Thyroid gland (tissue), 4 donors: Measurements from ENCODE around the gene CDC6. TPM values are rescaled to one million over a fixed set of nuclear protein-coding genes. Genes with fewer than 3 reads are reported as not detected.

ENCODE experiments used
- DNase-seq, 2 donors: peaks; one replicate each; pipeline ENCODE4 v3.0.0-alpha.2; 2019
- H3K27ac ChIP-seq, 3 donors: fragments of 200-600 bp; sonication (generic); 1 replicate in 2 of 3; 2 replicates in 1 of 3; pipeline ENCODE4 v1.5.1; 2016 to 2019; ENCODE audit warnings: mild to moderate bottlenecking in 1 of 3, moderate library complexity in 1 of 3
- H3K27me3 ChIP-seq: fragments of 200-600 bp; sonication (generic); one replicate; pipeline ENCODE4 v1.5.1; 2019
- H3K36me3 ChIP-seq, 2 donors: fragments of 200-600 bp; sonication (generic); one replicate each; pipeline ENCODE4 v1.5.1; 2016 to 2019
- H3K4me1 ChIP-seq, 2 donors: fragments of 200-600 bp; sonication (generic); one replicate each; pipeline ENCODE4 v1.5.1; 2017 to 2019
- H3K4me3 ChIP-seq, 3 donors: fragments of 200-600 bp; sonication (generic); replicated peaks in 1 of 3; 1 replicate in 2 of 3; 2 replicates in 1 of 3; pipeline ENCODE4 v1.5.1; 2016; ENCODE audit warnings: mild to moderate bottlenecking in 1 of 3
- H3K9me3 ChIP-seq: fragments of 200-600 bp; sonication (generic); one replicate; pipeline ENCODE4 v1.5.1; 2017
- POLR2A ChIP-seq, 2 donors: fragments of 450-650 bp; IDR thresholded peaks; one replicate each; pipeline ENCODE4 v1.6.1; 2017; ENCODE audit warnings: antibody characterized with exemption in 2 of 2, mild to moderate bottlenecking in 2 of 2, moderate library complexity in 1 of 2
- WGBS, 2 donors: methylation state at CpG; one replicate each; pipeline ENCODE4 v1.1.5; 2017; 5-methylcytosine and 5-hydroxymethylcytosine counted together
- intact Hi-C: fragments of 100-400 bp; cut with DNase I; formaldehyde crosslinking; loops from one replicate; pipeline ENCODE4 v1.15.1; 2023
- total RNA-seq, 4 donors: library from RNA; depleted of rRNA; stranded (reverse); fragments of >200 nt; gene quantifications; one replicate each; pipeline ENCODE4 v1.2.3, GENCODE V29; 2016
- TF ChIP-seq, protein P1 (sequence below), 6 experiments: fragments of 200-600 bp in 3 of 6; fragments of 450-650 bp in 3 of 6; sonication (generic) in 3 of 6; IDR thresholded peaks; one replicate each; pipeline ENCODE4 v1.5.1; 2016 to 2019; ENCODE audit warnings: antibody characterized with exemption in 6 of 6, mild to moderate bottlenecking in 2 of 6, inconsistent platforms in 1 of 6, moderate library complexity in 1 of 6

CDC6 gene
- total RNA-seq, 4 donors from 2014 or later = 0.63 to 5.2 (median 0.79) TPM

DNA sequence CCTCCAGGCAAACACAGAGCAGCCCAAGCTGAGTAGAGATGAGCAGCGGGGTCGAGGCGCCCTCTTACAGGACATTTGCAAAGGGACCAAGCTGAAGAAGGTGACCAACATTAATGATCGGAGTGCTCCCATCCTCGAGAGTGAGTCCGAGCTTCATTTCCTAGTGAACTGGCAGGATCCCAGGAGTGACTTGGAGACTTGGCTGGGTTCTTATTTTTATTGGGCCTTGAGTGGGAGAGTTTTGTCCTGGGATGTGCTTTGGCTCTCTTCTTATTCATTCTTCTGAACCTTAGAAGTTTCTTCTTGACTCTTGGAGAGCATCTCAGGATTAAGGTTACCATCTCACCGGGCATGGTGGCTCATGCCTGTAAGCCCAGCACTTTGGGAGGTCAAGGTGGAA is 27.2 kb upstream of the CDC6 start:
- peak; percentile 20 to 25 for DNase-seq
- H3K36me3 ChIP-seq = peaks cover 34% of the 10 kb centered on the region in 2 donors

DNA sequence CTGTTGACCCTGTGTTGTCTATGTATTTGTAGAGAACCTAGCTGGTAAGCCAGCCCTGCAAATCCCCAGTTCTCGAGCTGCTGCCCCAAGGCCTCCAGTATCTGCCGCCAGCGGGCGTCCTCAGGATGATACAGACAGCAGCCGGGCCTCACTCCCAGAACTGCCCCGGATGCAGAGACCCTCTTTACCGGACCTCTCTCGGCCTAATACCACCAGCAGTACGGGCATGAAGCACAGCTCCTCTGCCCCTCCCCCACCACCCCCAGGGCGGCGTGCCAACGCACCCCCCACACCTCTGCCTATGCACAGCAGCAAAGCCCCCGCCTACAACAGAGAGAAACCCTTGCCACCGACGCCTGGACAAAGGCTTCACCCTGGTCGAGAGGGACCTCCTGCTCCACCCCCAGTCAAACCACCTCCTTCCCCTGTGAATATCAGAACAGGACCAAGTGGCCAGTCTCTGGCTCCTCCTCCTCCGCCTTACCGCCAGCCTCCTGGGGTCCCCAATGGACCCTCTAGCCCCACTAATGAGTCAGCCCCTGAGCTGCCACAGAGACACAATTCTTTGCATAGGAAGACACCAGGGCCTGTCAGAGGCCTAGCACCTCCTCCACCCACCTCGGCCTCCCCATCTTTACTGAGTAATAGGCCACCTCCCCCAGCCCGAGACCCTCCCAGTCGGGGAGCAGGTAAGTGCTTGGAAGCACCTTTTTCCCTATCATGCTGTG is 23.1 kb upstream of the CDC6 start:
- TF ChIP-seq, protein P1, sequence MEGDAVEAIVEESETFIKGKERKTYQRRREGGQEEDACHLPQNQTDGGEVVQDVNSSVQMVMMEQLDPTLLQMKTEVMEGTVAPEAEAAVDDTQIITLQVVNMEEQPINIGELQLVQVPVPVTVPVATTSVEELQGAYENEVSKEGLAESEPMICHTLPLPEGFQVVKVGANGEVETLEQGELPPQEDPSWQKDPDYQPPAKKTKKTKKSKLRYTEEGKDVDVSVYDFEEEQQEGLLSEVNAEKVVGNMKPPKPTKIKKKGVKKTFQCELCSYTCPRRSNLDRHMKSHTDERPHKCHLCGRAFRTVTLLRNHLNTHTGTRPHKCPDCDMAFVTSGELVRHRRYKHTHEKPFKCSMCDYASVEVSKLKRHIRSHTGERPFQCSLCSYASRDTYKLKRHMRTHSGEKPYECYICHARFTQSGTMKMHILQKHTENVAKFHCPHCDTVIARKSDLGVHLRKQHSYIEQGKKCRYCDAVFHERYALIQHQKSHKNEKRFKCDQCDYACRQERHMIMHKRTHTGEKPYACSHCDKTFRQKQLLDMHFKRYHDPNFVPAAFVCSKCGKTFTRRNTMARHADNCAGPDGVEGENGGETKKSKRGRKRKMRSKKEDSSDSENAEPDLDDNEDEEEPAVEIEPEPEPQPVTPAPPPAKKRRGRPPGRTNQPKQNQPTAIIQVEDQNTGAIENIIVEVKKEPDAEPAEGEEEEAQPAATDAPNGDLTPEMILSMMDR (IDR thresholded peaks at IDR 0.05) = no peak
- no peak for TF ChIP-seq POLR2A (IDR thresholded peaks at IDR 0.05)
- Histone ChIP-seq H3K36me3 (peaks cover 22 to 30% of the 10 kb centered on the region in 2 donors), H3K27ac (no peak overlapping the region), H3K4me1 (peaks cover 8 to 19% of the 10 kb centered on the region in 2 donors), H3K27me3 (no peaks in the 10 kb centered on the region), H3K9me3 (no peaks in the 10 kb centered on the region), H3K4me3 (no peak overlapping the region)
- WGBS, 2 donors = 88 to 96% methylated on average over 18 to 21 of the region's 21 CpGs
- intact Hi-C loops = no loop called here
- no peak for DNase-seq

More for the DNA sequence above, 27.2 kb upstream of the CDC6 start:
- intact Hi-C loops = no loop called here
- WGBS, 2 donors = 71 to 76% methylated on average over 7 of the region's 7 CpGs
- Histone ChIP-seq H3K27ac (peak overlapping the region in 2 of 3 donors; percentile 6 to 13), H3K4me3 (no peak overlapping the region), H3K27me3 (no peaks in the 10 kb centered on the region), H3K4me1 (peaks cover 8 to 19% of the 10 kb centered on the region in 2 donors), H3K9me3 (no peaks in the 10 kb centered on the region)
- no peak for TF ChIP-seq POLR2A (IDR thresholded peaks at IDR 0.05)
- TF ChIP-seq, protein P1 (IDR thresholded peaks at IDR 0.05) = no peak

DNA sequence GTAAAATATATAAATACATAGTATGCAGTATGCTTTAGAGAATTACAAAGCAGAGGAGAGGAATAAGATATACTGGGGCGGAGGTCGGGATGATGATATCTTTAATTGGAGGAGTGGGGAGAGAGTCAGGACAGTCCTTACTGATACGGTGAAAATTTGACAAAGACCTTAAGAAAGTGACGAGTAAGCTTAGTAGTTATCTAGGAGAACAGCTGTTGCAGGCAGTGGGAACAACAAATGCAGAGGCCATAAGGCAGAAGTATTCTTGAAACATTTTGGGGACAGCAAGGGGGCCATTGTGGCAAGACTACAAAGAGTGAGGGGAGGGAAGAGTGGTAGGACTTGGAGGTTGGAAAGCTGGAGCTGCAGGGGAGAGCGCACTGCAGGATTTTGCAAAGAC is 22.3 kb upstream of the CDC6 start:
- WGBS, 2 donors = 93% methylated on average over 5 of the region's 5 CpGs
- no peak overlapping the region for H3K4me3 ChIP-seq
- TF ChIP-seq, protein P1 (IDR thresholded peaks at IDR 0.05) = no peak
- no peak for DNase-seq
- H3K36me3 ChIP-seq = peaks cover 22 to 28% of the 10 kb centered on the region in 2 donors
- H3K4me1 ChIP-seq = peaks cover 8 to 18% of the 10 kb centered on the region in 2 donors
- no peak overlapping the region for H3K27ac ChIP-seq
- intact Hi-C loops = no loop called here
- no peaks in the 10 kb centered on the region for H3K9me3 ChIP-seq
- no peaks in the 10 kb centered on the region for H3K27me3 ChIP-seq

DNA sequence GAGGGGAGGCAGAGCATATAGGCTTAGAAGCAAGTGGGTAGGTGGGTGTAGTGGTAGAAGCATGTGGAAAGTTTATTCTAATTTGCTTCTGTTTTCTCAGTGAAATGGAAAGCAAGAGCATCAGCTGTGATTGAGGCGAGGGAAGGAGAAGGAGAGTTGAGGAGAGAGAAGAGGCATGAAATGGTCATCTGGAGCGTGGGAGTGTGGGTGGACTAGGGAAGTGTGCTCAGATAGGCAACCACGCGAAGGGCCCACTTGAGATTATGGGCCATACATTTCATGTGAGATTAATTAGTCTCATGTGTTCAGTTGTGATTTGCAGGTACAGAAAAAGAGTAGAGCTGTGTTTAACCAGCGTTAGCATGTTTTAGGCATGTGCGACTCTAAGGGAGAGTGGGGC is 20.8 kb upstream of the CDC6 start:
- Histone ChIP-seq H3K36me3 (peaks cover 22 to 27% of the 10 kb centered on the region in 2 donors), H3K27me3 (no peaks in the 10 kb centered on the region), H3K9me3 (no peaks in the 10 kb centered on the region), H3K4me1 (peaks cover 0 to 4% of the 10 kb centered on the region in 2 donors), H3K27ac (no peak overlapping the region), H3K4me3 (no peak overlapping the region)
- 92 to 94% methylated on average over 6 of the region's 6 CpGs for WGBS, 2 donors
- no peak for DNase-seq
- TF ChIP-seq, protein P1 (IDR thresholded peaks at IDR 0.05) = no peak
- no peak for TF ChIP-seq POLR2A (IDR thresholded peaks at IDR 0.05)
- intact Hi-C loops = no loop called here

- Histone ChIP-seq H3K4me1 (no peaks in the 10 kb centered on the region), H3K9me3 (no peaks in the 10 kb centered on the region), H3K4me3 (no peak overlapping the region), H3K36me3 (peaks cover 22 to 26% of the 10 kb centered on the region in 2 donors), H3K27me3 (no peaks in the 10 kb centered on the region), H3K27ac (no peak overlapping the region)
- no peak for DNase-seq
- intact Hi-C loops = no loop called here
- TF ChIP-seq, protein P1 (IDR thresholded peaks at IDR 0.05) = no peak
- no peak for TF ChIP-seq POLR2A (IDR thresholded peaks at IDR 0.05)
- WGBS, 2 donors = 61 to 96% methylated on average over 2 of the region's 2 CpGs
Measured at GRCh38 chr17:40268141-40268712, 19.5 kb upstream of the CDC6 start.
